22Rv1 (cell line): ENCODE results near the gene GIT2.

Experiments used
- H3K27ac ChIP-seq: fragments of 450-650 bp; 2 replicates; pipeline ENCODE4 v1.5.1; 2017
- ZFX ChIP-seq: fragments of 450-650 bp; IDR thresholded peaks from 2 replicates; pipeline ENCODE4 v1.6.1; 2017; ENCODE audit warnings: antibody characterized with exemption, borderline replicate concordance
- TF ChIP-seq, protein P1 (sequence below): fragments of 450-650 bp; IDR thresholded peaks from 2 replicates; pipeline ENCODE4 v1.5.1; 2017; ENCODE audit warnings: mild to moderate bottlenecking

GIT2 gene

DNA sequence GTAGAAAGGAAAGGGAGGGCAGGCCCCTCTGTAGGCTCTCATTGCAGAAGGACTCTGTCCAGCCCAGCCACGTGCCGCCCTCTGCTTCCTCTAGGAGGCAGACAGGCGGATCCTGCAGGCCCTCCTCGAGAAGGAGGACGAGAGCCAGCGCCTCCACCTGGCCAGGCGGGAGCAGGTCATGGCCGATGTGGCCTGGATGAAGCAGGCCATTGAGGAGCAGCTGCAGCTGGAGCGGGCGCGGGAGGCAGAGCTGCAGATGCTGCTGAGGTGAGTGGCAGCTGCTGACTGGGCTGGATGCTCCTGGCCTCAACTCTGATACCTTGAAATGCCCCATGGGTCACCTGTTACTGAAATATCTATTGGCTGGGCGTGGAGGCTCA is 85.2 kb downstream of the GIT2 start:
- TF ChIP-seq, protein P1, sequence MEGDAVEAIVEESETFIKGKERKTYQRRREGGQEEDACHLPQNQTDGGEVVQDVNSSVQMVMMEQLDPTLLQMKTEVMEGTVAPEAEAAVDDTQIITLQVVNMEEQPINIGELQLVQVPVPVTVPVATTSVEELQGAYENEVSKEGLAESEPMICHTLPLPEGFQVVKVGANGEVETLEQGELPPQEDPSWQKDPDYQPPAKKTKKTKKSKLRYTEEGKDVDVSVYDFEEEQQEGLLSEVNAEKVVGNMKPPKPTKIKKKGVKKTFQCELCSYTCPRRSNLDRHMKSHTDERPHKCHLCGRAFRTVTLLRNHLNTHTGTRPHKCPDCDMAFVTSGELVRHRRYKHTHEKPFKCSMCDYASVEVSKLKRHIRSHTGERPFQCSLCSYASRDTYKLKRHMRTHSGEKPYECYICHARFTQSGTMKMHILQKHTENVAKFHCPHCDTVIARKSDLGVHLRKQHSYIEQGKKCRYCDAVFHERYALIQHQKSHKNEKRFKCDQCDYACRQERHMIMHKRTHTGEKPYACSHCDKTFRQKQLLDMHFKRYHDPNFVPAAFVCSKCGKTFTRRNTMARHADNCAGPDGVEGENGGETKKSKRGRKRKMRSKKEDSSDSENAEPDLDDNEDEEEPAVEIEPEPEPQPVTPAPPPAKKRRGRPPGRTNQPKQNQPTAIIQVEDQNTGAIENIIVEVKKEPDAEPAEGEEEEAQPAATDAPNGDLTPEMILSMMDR, result peak; percentile 88
- TF ChIP-seq ZFX, result no peak
- no peak overlapping the region for H3K27ac ChIP-seq

DNA sequence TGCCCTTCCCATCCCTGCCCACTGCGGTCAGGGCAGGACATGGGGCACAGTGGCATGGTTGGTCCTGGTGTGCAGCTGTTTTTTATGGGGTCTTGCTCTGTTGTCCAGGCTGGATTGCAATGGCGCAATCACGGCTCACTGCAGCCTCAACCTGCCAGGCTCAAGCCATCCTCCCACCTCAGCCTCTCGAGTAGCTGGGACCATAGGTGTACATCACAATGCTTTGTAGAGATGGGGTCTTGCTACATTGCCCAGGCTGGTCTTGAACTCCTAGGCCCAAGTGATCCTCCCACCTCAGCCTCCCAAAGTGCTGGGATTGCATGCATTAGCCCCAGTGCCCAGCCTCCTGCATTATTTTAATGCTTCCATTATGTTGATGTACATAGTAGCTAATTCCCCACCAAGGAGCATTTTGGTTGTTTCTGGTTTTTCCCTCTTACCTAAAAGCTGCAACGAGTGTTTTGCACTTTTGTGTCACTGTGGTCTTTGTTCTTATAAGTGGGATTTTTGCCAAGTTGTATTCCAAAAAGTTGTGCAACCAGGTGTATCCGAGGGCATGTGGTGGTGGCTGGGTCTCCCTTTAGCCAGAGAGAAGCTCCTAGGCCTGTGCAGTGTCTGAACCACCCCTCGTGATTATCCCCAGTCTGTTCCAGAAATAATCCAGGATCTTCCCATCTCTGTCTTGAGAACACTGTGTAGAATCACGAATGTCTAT is 85.8 kb downstream of the GIT2 start:
- no peak overlapping the region for H3K27ac ChIP-seq
- TF ChIP-seq, protein P1, result no peak
- TF ChIP-seq ZFX, result no peak

DNA sequence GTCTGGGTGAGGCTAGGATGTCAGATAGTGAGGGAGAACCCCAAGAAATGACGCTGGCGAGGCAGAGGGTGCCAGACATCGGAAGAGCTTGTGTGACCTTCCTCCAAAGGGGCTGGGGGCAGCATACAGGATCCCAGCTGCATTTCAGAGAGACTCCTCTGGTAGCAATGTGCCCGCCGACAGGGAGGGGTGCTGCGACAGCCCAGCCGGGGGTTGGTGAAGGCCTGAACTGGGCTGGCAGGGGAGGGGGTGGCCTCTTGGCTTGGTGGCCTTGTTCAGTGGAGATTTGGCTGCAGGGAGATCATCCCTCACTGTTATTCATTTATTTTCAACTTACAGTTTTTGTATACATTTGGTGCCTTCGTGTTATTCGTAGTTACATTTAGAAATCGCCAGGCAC is 90.9 kb downstream of the GIT2 start:
- TF ChIP-seq ZFX, result no peak
- TF ChIP-seq, protein P1, result no peak
- no peak overlapping the region for H3K27ac ChIP-seq

DNA sequence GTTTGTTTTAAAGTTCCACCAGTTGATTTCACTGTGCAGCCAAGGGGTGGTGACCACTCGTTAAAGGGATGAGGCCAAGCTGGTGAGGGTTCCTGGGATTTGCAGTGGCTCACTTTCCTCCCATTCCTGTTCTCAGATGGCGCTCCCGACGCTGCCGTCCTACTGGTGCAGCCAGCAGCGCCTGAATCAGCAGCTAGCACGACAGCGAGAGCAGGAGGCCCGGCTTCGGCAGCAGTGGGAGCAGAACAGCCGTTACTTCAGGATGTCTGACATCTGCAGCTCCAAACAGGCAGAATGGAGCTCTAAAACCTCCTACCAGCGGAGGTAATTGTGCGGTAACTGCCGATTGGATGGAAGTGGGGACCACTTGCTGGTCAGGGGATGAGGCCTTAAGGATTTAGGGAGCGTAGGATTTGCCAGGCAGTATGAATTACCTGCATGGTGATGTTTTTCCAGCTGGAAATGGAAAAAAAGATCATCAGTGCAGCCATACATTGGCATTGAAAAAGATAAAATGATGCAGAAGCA is 93.2 kb downstream of the GIT2 start:
- TF ChIP-seq, protein P1, result no peak
- TF ChIP-seq ZFX, result no peak
- H3K27ac ChIP-seq, result no peak overlapping the region

DNA sequence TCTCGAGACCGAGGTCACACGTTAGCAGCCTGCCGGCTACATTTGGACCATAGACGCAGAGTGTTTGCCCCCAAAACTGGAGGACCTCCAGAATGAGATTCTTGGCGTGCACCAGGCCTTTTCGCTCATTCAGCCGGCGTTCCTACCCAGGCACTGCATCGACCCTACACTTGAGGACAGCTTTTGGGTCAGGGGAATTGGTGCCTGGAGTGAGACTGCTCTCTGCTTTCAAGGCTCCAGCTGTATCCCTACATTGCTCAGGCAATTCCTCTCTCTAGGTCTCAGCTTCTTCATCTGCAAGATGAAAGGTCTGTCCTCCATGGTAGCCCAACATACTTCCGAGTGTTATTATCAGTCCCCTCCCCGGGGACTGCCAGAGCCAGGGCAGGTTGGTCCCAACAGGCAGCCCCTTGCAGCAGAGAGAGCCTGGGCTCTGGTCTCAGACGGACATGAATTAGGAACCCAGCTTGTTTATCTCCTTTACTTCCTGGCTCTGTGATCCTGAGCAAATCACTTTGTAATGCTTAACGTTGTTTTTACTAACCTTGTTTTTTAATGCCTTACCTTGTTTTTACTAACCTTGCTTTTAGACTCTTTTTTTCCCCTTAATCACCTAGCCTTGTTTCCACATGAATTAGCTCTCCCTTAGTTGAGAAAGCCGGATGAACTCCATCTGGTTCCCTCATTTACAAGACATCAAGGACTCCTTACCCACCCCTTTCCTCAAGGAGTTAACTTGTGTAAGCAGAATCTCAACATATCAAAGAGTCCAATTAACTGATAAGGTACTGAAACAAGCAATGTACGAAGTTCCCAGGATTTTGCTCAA is 95.2 kb downstream of the GIT2 start:
- H3K27ac ChIP-seq, result peak overlapping the region; percentile 73
- TF ChIP-seq ZFX, result no peak
- TF ChIP-seq, protein P1, result no peak

DNA sequence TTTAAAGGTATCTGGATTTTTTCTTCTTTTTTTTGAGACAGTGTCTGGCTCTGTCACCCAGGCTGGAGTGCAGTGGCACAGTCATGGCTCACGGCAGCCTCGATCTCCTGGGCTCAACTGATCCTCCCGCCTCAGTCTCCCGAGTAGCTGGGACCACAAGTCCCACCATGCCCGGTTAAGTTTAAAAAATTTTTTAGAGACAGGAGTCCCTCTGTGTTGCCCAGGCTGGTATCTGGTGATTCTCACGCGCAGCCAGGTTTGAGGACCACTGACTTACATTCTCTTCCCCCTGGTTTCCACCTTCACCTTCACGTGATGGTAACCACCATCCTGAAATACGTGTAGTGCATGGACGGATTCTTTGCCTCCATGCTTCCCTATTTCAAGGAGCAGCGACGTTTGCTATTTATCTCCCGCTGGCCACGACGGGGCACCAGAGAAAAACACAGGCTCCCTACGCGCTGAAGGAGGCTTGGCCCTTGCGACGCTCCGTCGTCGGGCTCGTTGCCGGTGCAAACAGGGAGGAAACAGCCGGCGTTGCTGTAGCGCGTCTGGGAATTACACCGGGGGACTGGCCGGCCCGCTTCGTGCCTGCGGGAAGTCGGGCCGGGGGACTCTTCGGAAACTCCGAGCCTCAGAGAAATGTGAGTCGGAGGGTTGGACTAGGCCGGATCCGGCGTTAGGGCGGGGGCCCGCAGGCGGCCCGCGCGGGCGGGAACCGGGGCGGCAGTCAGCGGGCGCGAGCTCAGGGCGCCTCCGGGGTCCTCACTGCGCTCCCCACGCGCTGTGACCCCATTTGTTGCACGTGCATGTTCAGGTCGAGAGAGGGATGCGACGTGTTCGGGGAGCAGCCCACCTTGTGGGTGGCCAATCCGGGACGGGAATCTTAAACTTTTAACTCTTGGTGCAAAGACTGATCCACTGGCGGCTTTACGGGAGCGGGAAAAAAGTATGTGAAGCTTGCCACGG is 96.1 kb downstream of the GIT2 start, which contains the start of gene TCHP:
Gene TCHP, plus strand, starts transcription at position 492 of the 969 bp plus-strand sequence. CDS start 2,753 bp downstream, outside the sequence.
- TF ChIP-seq, protein P1, result peak; percentile 77
- no peak for TF ChIP-seq ZFX
- peak within 1 kb of the TSS; percentile 73 for H3K27ac ChIP-seq

DNA sequence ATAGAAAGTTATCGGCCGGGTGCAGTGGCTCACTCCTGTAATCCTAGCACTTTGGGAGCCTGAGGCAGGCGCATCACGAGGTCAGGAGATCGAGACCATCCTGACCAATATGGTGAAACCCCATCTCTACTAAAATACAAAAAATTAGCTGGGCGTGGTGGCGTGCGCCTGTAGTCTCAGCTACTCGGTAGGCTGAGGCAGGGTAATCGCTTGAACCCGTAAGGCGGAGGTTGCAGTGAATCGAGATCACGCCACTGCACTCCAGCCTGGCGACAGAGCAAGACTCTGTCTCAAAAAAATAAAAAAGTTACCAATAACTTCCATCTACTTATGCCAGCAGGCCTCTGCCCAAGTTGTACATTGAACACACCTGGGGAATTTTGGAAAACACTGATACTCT is 96.8 kb downstream of the GIT2 start:
- H3K27ac ChIP-seq, result peak overlapping the region; percentile 73
